WI38 (cell line): ENCODE results near the gene TENM4.

ENCODE experiments used
- H3K4me3 ChIP-seq: 2 replicates; pipeline ENCODE4 v1.5.1; 2011; ENCODE audit warnings: low read depth, mild to moderate bottlenecking, control low read depth, low read length
- CTCF ChIP-seq: IDR thresholded peaks from 2 replicates; pipeline ENCODE4 v1.5.1; 2012; ENCODE audit warnings: low read depth, mild to moderate bottlenecking, control low read depth, low read length

Gene TENM4

GRCh38 chr11:79377406-79377805 lies 63.4 kb downstream of the TENM4 start:
- TF ChIP-seq CTCF = no peak
- H3K4me3 ChIP-seq = no peak overlapping the region

GRCh38 chr11:79375818-79376550 lies 64.8 kb downstream of the TENM4 start:
- TF ChIP-seq CTCF = no peak
- H3K4me3 ChIP-seq = no peak overlapping the region

- TF ChIP-seq CTCF = no peak
- no peak overlapping the region for H3K4me3 ChIP-seq
Observed at GRCh38 chr11:79374727-79375126, 66.1 kb downstream of the TENM4 start.

GRCh38 chr11:79371724-79372123 lies 69.1 kb downstream of the TENM4 start:
- no peak overlapping the region for H3K4me3 ChIP-seq
- TF ChIP-seq CTCF = no peak

GRCh38 chr11:79371152-79371551 lies 69.7 kb downstream of the TENM4 start:
- no peak for TF ChIP-seq CTCF
- no peak overlapping the region for H3K4me3 ChIP-seq

GRCh38 chr11:79369055-79369454 lies 71.8 kb downstream of the TENM4 start:
- TF ChIP-seq CTCF = no peak
- no peak overlapping the region for H3K4me3 ChIP-seq

GRCh38 chr11:79367844-79368243 lies 73.0 kb downstream of the TENM4 start:
- TF ChIP-seq CTCF = no peak
- no peak overlapping the region for H3K4me3 ChIP-seq
